ENCODE measurements around the gene TRPM6.

Gene TRPM6

GRCh38 chr9:74718709-74719108 is 169.0 kb downstream of the TRPM6 start:
- H3K36me3 ChIP-seq, result no peaks in the 10 kb centered on the region
- no peak overlapping the region for H3K27ac ChIP-seq
- H3K4me3 ChIP-seq, result no peak overlapping the region
- no peaks in the 10 kb centered on the region for H3K27me3 ChIP-seq
- H3K4me1 ChIP-seq, result no peaks in the 10 kb centered on the region
- intact Hi-C loops (cut with DNase I; ENCODE audit: low total_unique reads), result no loop called here
- H3K9me3 ChIP-seq, result no peaks in the 10 kb centered on the region
- TF ChIP-seq CTCF (IDR thresholded peaks at IDR 0.05), result no peak
- no peak for DNase-seq

- DNase-seq, result no peak
- Histone ChIP-seq H3K27ac (no peak overlapping the region), H3K4me3 (no peak overlapping the region), H3K36me3 (no peaks in the 10 kb centered on the region), H3K27me3 (no peaks in the 10 kb centered on the region), H3K9me3 (no peaks in the 10 kb centered on the region), H3K4me1 (no peaks in the 10 kb centered on the region)
- intact Hi-C loops (cut with DNase I; ENCODE audit: low total_unique reads), result no loop called here
- TF ChIP-seq CTCF (IDR thresholded peaks at IDR 0.05), result no peak
Measured at GRCh38 chr9:74711341-74711740, 176.4 kb downstream of the TRPM6 start.

DNA sequence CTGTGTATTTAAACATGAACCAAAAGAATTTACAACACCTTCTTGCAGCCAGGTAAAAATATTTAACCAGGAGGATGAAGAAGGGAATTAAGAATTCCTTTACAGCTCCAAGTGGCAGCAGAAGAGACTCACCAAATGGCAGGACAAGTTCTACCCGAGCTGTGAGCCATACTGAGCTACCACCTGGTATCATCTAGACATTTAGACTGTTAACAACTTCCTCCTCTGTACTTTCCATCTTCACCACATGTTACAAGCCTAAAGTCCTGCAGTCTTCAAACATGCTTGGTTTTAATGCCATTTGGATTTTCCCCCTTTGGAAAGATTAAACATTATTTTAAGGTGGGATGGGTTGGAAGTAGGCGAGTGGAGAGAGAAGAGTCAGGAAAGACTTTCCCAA is 190.2 kb downstream of the TRPM6 start:
- Histone ChIP-seq H3K36me3 (no peaks in the 10 kb centered on the region), H3K9me3 (no peaks in the 10 kb centered on the region), H3K27ac (no peak overlapping the region), H3K4me3 (no peak overlapping the region), H3K27me3 (no peaks in the 10 kb centered on the region), H3K4me1 (no peaks in the 10 kb centered on the region)
- DNase-seq, result no peak
- intact Hi-C loops (cut with DNase I; ENCODE audit: low total_unique reads), result no loop called here
- no peak for TF ChIP-seq CTCF (IDR thresholded peaks at IDR 0.05)

DNA sequence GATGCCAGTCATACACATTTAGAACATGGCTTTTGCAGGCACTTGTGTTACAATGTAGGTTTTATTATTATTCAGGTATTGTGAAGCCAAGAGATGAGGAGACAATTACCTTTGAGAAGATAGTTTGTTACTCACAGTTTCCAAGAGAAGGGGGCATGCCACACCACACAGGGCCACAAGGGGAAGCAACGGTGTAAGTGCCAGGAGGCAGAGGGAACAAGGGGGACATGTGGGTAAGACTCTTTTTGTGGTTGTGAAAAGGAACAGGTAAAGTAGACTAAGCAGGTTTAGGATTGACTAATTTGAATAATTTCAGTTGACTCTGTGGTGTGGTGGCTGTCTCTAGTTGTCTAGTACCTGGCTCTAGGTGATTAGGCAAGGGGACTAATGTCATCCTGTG is 191.2 kb downstream of the TRPM6 start:
- Histone ChIP-seq H3K4me1 (no peaks in the 10 kb centered on the region), H3K4me3 (no peak overlapping the region), H3K36me3 (no peaks in the 10 kb centered on the region), H3K27me3 (no peaks in the 10 kb centered on the region), H3K9me3 (no peaks in the 10 kb centered on the region), H3K27ac (no peak overlapping the region)
- intact Hi-C loops (cut with DNase I; ENCODE audit: low total_unique reads), result no loop called here
- TF ChIP-seq CTCF (IDR thresholded peaks at IDR 0.05), result no peak
- DNase-seq, result no peak

GRCh38 chr9:74691058-74691457 is 196.7 kb downstream of the TRPM6 start:
- DNase-seq, result no peak
- intact Hi-C loops (cut with DNase I; ENCODE audit: low total_unique reads), result no loop called here
- TF ChIP-seq CTCF (IDR thresholded peaks at IDR 0.05), result no peak
- Histone ChIP-seq H3K4me3 (no peak overlapping the region), H3K27me3 (no peaks in the 10 kb centered on the region), H3K27ac (no peak overlapping the region), H3K36me3 (no peaks in the 10 kb centered on the region), H3K9me3 (no peaks in the 10 kb centered on the region), H3K4me1 (no peaks in the 10 kb centered on the region)

GRCh38 chr9:74683322-74683721 is 204.4 kb downstream of the TRPM6 start:
- no peak for DNase-seq
- Histone ChIP-seq H3K4me1 (no peaks in the 10 kb centered on the region), H3K27me3 (no peaks in the 10 kb centered on the region), H3K36me3 (no peaks in the 10 kb centered on the region), H3K27ac (no peak overlapping the region), H3K4me3 (no peak overlapping the region), H3K9me3 (no peaks in the 10 kb centered on the region)
- intact Hi-C loops (cut with DNase I; ENCODE audit: low total_unique reads), result no loop called here
- TF ChIP-seq CTCF (IDR thresholded peaks at IDR 0.05), result no peak
